NCI-H2081 (cell line): ENCODE results near the gene AUTS2.
"Not testable (repeated sequence)": the region's sequence is repeated elsewhere in the genome, so short reads cannot be mapped to it uniquely, and the experiment has no call there.

ENCODE experiments used
- DNase-seq, 2 experiments: peaks; one replicate each; lab custom pipeline; 2025; lab: John Stamatoyannopoulos, UW

The AUTS2 gene

GRCh38 chr7:69761290-69761922 lies 163.1 kb downstream of the AUTS2 start:
- no peak for DNase-seq

GRCh38 chr7:69762821-69763352 lies 164.6 kb downstream of the AUTS2 start:
- no peak for DNase-seq

GRCh38 chr7:69763513-69763912 lies 165.2 kb downstream of the AUTS2 start:
- DNase-seq, result no peak

- peak in 1 of 2 experiments; percentile 41 for DNase-seq
These were observed 165.9 kb downstream of the AUTS2 start for GRCh38 chr7:69764147-69764546.

GRCh38 chr7:69764681-69765080 lies 166.4 kb downstream of the AUTS2 start:
- DNase-seq, result no peak

GRCh38 chr7:69765879-69766278 lies 167.6 kb downstream of the AUTS2 start:
- no peak for DNase-seq

GRCh38 chr7:69768986-69769595 lies 170.8 kb downstream of the AUTS2 start:
- peak in 1 of 2 experiments; percentile 43 for DNase-seq

- DNase-seq, result no peak
These were observed 171.6 kb downstream of the AUTS2 start for GRCh38 chr7:69769826-69770225.

GRCh38 chr7:69770613-69771012 lies 172.3 kb downstream of the AUTS2 start:
- DNase-seq, result no peak

GRCh38 chr7:69772718-69773436 lies 174.6 kb downstream of the AUTS2 start:
- DNase-seq, result peak in 1 of 2 experiments; percentile 48

- DNase-seq, result peak in 1 of 2 experiments; percentile 53
These were observed 175.4 kb downstream of the AUTS2 start for GRCh38 chr7:69773535-69774225.

- DNase-seq, result peak in 1 of 2 experiments; percentile 32
These were observed 177.0 kb downstream of the AUTS2 start for GRCh38 chr7:69775231-69775771.

- no peak for DNase-seq
These were observed 178.3 kb downstream of the AUTS2 start for GRCh38 chr7:69776611-69777010.

GRCh38 chr7:69778138-69778537 lies 179.9 kb downstream of the AUTS2 start:
- DNase-seq, result no peak

GRCh38 chr7:69780379-69780778 lies 182.1 kb downstream of the AUTS2 start:
- peak; percentile 90 to 98 for DNase-seq

GRCh38 chr7:69781412-69781846 lies 183.2 kb downstream of the AUTS2 start:
- DNase-seq, result peak; percentile 14 to 52

GRCh38 chr7:69782917-69783684 lies 184.8 kb downstream of the AUTS2 start:
- peak; percentile 12 to 53 for DNase-seq

- DNase-seq, result not testable (repeated sequence)
These were observed 187.9 kb downstream of the AUTS2 start for GRCh38 chr7:69786130-69786529.

GRCh38 chr7:69786730-69787395 lies 188.6 kb downstream of the AUTS2 start:
- DNase-seq, result no peak

- DNase-seq, result peak; percentile 20 to 82
These were observed 189.6 kb downstream of the AUTS2 start for GRCh38 chr7:69787736-69788431.
